Keratinocyte (primary cell): ENCODE results near the gene ERC2. TPM values are rescaled to one million over a fixed set of nuclear protein-coding genes. Genes with fewer than 3 reads are reported as not detected.

Source experiments
- DNase-seq: peaks from one replicate; pipeline ENCODE4 v3.0.0-alpha.2; 2011; ENCODE audit warnings: low read depth, missing footprints, low spot score
- FAIRE-seq: peaks from 2 replicates; lab custom pipeline; 2011; peaks lifted over from hg19 to GRCh38; lab: Jason Lieb, UNC
- H2AFZ ChIP-seq: 2 replicates; pipeline ENCODE4 v1.6.0; 2012; ENCODE audit warnings: low read length, control low read depth, inconsistent platforms; ENCODE audit not compliant: control insufficient read depth
- H3K27ac ChIP-seq: 2 replicates; pipeline ENCODE4 v1.5.1; 2011; ENCODE audit warnings: low read length; ENCODE audit not compliant: control insufficient read depth, insufficient read depth
- H3K27me3 ChIP-seq: 3 replicates; pipeline ENCODE4 v1.6.0; 2011; ENCODE audit warnings: low read length; ENCODE audit not compliant: control insufficient read depth, insufficient read depth; ENCODE audit errors: extremely low read depth
- H3K36me3 ChIP-seq, 2 experiments: 2 replicates in 1 of 2; 3 replicates in 1 of 2; pipeline ENCODE4 v1.5.1; 2011; ENCODE audit warnings: low read length in 2 of 2, mild to moderate bottlenecking in 1 of 2; ENCODE audit not compliant: control insufficient read depth in 2 of 2, insufficient read depth in 2 of 2; ENCODE audit errors: extremely low read depth in 1 of 2
- H3K4me1 ChIP-seq: 3 replicates; pipeline ENCODE4 v1.5.1; 2011; ENCODE audit warnings: low read length; ENCODE audit not compliant: control insufficient read depth, insufficient read depth; ENCODE audit errors: extremely low read depth
- H3K4me2 ChIP-seq: 3 replicates; pipeline ENCODE4 v1.6.0; 2011; ENCODE audit warnings: low read depth, low read length; ENCODE audit not compliant: control insufficient read depth, insufficient read depth; ENCODE audit errors: extremely low read depth
- H3K4me3 ChIP-seq, 3 experiments: fragments of 200-600 bp in 1 of 3; sonication (generic) in 1 of 3; 2 replicates in 2 of 3; 3 replicates in 1 of 3; pipeline ENCODE4 v1.5.1; 2011 to 2016; ENCODE audit warnings: low read length in 3 of 3, mild to moderate bottlenecking in 3 of 3, control low read depth in 2 of 3, inconsistent platforms in 1 of 3, low read depth in 1 of 3, mixed read lengths in 1 of 3, mixed run types in 1 of 3, moderate library complexity in 1 of 3; ENCODE audit not compliant: control insufficient read depth in 2 of 3, insufficient read depth in 2 of 3; ENCODE audit errors: extremely low read depth in 1 of 3
- H3K79me2 ChIP-seq: 2 replicates; pipeline ENCODE4 v1.6.0; 2012; ENCODE audit warnings: low read length; ENCODE audit not compliant: control insufficient read depth, insufficient read depth
- H3K9ac ChIP-seq: 3 replicates; pipeline ENCODE4 v1.6.0; 2011; ENCODE audit warnings: low read length; ENCODE audit not compliant: control insufficient read depth, insufficient read depth; ENCODE audit errors: extremely low read depth
- H3K9me1 ChIP-seq: 3 replicates; pipeline ENCODE4 v1.6.0; 2011; ENCODE audit warnings: low read length; ENCODE audit not compliant: control insufficient read depth, insufficient read depth; ENCODE audit errors: extremely low read depth
- H3K9me3 ChIP-seq: 2 replicates; pipeline ENCODE4 v1.5.1; 2012; ENCODE audit warnings: low read depth, low read length; ENCODE audit not compliant: control insufficient read depth
- H4K20me1 ChIP-seq: 3 replicates; pipeline ENCODE4 v1.6.0; 2011; ENCODE audit warnings: low read length; ENCODE audit not compliant: control insufficient read depth, insufficient read depth; ENCODE audit errors: extremely low read depth
- CTCF ChIP-seq, 3 experiments: IDR thresholded peaks in 1 of 3; conservative IDR thresholded peaks in 1 of 3; optimal IDR thresholded peaks in 1 of 3; 2 replicates in 2 of 3; 3 replicates in 1 of 3; pipeline versions ENCODE3 to v1.5.1; 2011; ENCODE audit warnings: low read length in 3 of 3, mild to moderate bottlenecking in 3 of 3, moderate library complexity in 2 of 3, control low read depth in 1 of 3, inconsistent platforms in 1 of 3; ENCODE audit not compliant: insufficient read depth in 2 of 3; ENCODE audit errors: extremely low read depth in 1 of 3
- EZH2 ChIP-seq: IDR thresholded peaks from one replicate; pipeline ENCODE4 v1.6.1; 2012; ENCODE audit warnings: inconsistent platforms, mild to moderate bottlenecking, low read length, moderate library complexity
- dilution Hi-C: fragments of 300-500 bp; cut with MboI; formaldehyde crosslinking; loops from one replicate; pipeline ENCODE4 v1.7.0; 2020; ENCODE audit warnings: low sequenced_read_pairs; ENCODE audit not compliant: extremely low pct_ligation_motif_present
- polyA plus RNA-seq, 5 experiments: library from polyadenylated mRNA; depleted of rRNA in 3 of 5; stranded (reverse) in 3 of 5; stranded (forward) in 1 of 5; unstranded in 1 of 5; fragments of >200 nt; gene quantifications; 1 replicate in 1 of 5; 2 replicates in 3 of 5; 3 replicates in 1 of 5; pipeline versions ENCODE4 v1.2.1 to v1.2.3, GENCODE V29; 2011 to 2012; ENCODE audit warnings: missing spikeins in 2 of 5, low read depth in 1 of 5, low replicate concordance in 1 of 5

Gene ERC2
- polyA plus RNA-seq, 1 donor (not counting 4 experiments of a cell fraction or from before 2014, with no cell fraction given) = 0.08 TPM

DNA sequence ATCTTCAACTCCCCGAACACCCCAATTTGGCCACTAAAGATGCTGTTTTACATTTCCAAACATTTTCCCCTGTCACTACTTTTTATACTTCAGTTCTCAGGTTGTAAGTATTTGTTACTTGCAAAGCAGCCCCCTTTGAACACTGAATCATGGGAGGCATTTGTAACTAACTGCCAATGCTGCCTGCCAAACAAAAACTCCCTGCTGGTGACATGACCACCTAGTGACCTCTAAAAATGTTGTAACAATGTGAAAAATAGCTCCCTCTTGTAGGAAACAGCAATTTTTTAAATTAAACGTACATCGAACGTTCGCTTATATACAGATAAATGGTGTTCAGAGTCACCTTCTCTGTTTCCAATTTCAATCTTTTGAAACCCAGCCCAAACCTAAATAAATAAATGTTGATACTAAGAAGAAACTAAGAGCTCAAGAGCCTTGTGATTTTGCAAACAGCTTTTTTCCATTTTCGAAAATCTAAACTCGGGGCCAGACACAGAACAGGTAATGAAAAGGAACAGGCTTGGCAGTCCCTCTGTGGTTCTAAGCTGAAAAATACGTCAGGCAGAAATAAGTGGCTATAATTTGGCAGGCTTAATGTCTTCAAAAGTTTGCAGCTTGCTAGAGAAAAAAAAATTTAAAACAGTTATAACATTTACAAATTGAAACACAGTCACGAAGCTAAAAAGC, 712.6 kb downstream of the ERC2 start:
- no peak for FAIRE-seq
- Histone ChIP-seq H3K4me2 (no peak overlapping the region), H3K9ac (no peak overlapping the region), H4K20me1 (no peaks in the 10 kb centered on the region), H3K9me1 (no peaks in the 10 kb centered on the region), H3K4me1 (peaks cover 3% of the 10 kb centered on the region), H3K27me3 (peaks cover 8% of the 10 kb centered on the region), H2AFZ (no peak overlapping the region), H3K9me3 (no peaks in the 10 kb centered on the region), H3K4me3 (no peak overlapping the region), H3K79me2 (no peaks in the 10 kb centered on the region), H3K27ac (no peak overlapping the region), H3K36me3 (no peaks in the 10 kb centered on the region)
- dilution Hi-C loops = no loop called here
- TF ChIP-seq CTCF (optimal IDR thresholded peaks at IDR 0.05 in 1 of 3, IDR thresholded peaks at IDR 0.05 in 1 of 3, conservative IDR thresholded peaks at IDR 0.05 in 1 of 3; ENCODE audit: extremely low read depth in 1 of 3, insufficient read depth in 2 of 3, low read length in 3 of 3) = no peak
- TF ChIP-seq EZH2 = no peak
- DNase-seq = no peak

- Histone ChIP-seq H3K4me3 (no peak overlapping the region), H3K4me1 (peaks cover 8% of the 10 kb centered on the region), H3K9me1 (no peaks in the 10 kb centered on the region), H3K79me2 (no peaks in the 10 kb centered on the region), H3K9ac (no peak overlapping the region), H2AFZ (no peak overlapping the region), H3K27me3 (peaks cover 1% of the 10 kb centered on the region), H3K9me3 (no peaks in the 10 kb centered on the region), H4K20me1 (no peaks in the 10 kb centered on the region), H3K36me3 (no peaks in the 10 kb centered on the region), H3K27ac (no peak overlapping the region), H3K4me2 (no peak overlapping the region)
- FAIRE-seq = no peak
- DNase-seq = no peak
- dilution Hi-C loops = no loop called here
- TF ChIP-seq CTCF (optimal IDR thresholded peaks at IDR 0.05 in 1 of 3, IDR thresholded peaks at IDR 0.05 in 1 of 3, conservative IDR thresholded peaks at IDR 0.05 in 1 of 3; ENCODE audit: extremely low read depth in 1 of 3, insufficient read depth in 2 of 3, low read length in 3 of 3) = no peak
- no peak for TF ChIP-seq EZH2
Observed at GRCh38 chr3:55752911-55753310, 715.4 kb downstream of the ERC2 start.
